Endothelial cell of umbilical vein (primary cell): ENCODE results near the gene CRACR2A.

Experiments
- EZH2 ChIP-seq: IDR thresholded peaks from 2 replicates; pipeline ENCODE4 v1.6.1; 2012; ENCODE audit warnings: borderline replicate concordance, low read depth, mild to moderate bottlenecking, moderate library complexity, low read length, inconsistent platforms; ENCODE audit not compliant: severe bottlenecking
- GATA2 ChIP-seq: IDR thresholded peaks from 2 replicates; pipeline ENCODE4 v1.7.0; 2011; ENCODE audit warnings: low read depth, mild to moderate bottlenecking, moderate library complexity, mixed read lengths, low read length; ENCODE audit not compliant: insufficient read length, insufficient read depth
- JUN ChIP-seq: IDR thresholded peaks from 2 replicates; pipeline ENCODE4 v1.6.1; 2011; ENCODE audit warnings: borderline replicate concordance, low read depth; ENCODE audit not compliant: insufficient read length, insufficient read depth
- MYC ChIP-seq: IDR thresholded peaks from one replicate; pipeline ENCODE4 v1.6.1; 2011; ENCODE audit warnings: mild to moderate bottlenecking, low read depth, low read length
- POLR2A ChIP-seq: IDR thresholded peaks from 2 replicates; pipeline ENCODE4 v1.6.1; 2012; ENCODE audit warnings: low read depth, mild to moderate bottlenecking, control low read depth, low read length
- POLR2AphosphoS5 ChIP-seq: IDR thresholded peaks from 2 replicates; pipeline ENCODE4 v1.6.1; 2012; ENCODE audit warnings: low read depth, mild to moderate bottlenecking, control low read depth, low read length, moderate library complexity; ENCODE audit not compliant: insufficient read depth
- TF ChIP-seq, protein P1 (sequence below), 2 donors: IDR thresholded peaks; 1 replicate in 1 of 2; 2 replicates in 1 of 2; pipeline ENCODE4 v1.5.1; 2011; ENCODE audit warnings: low read length in 2 of 2, mild to moderate bottlenecking in 2 of 2, moderate library complexity in 2 of 2, control low read depth in 1 of 2, inconsistent platforms in 1 of 2, low read depth in 1 of 2; ENCODE audit not compliant: insufficient read depth in 1 of 2; ENCODE audit errors: extremely low read depth in 1 of 2
- TF ChIP-seq, protein P2 (sequence below): IDR thresholded peaks from 2 replicates; pipeline ENCODE4 v1.6.1; 2011; ENCODE audit not compliant: insufficient read depth, insufficient read length

DNA sequence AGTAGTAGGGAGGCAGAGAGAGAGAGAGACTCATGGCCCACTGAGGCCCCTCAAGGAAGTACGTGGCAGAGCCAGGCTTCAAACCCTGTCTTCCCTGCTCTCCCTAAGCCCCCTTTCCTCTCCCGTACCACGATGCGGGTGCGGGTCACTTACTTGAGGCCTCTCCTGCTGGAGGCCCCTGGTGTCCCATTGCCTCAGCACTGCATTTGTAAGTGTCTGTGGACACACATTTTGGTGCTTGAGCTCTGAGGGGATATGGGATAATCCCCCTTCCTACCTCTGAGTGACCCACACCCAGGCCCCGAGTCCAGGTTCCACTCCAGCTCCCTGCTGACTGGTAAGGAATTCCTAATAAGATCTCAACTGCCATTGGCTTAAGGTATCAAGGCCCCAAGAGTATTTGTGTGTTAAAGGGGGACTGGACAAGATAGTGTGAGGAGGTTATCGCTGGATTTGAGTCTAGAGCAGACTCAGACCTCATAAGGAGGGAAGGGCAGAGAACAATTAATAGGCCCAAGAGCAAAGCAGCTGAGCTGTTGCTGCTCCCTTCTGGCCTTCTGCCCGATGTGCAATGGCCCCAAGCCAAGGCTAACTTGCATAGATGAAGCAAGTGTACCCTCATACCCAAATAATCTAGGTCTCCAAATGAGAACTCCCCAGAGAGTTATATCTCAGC, 71.9 kb downstream of the CRACR2A start:
- TF ChIP-seq, protein P1, sequence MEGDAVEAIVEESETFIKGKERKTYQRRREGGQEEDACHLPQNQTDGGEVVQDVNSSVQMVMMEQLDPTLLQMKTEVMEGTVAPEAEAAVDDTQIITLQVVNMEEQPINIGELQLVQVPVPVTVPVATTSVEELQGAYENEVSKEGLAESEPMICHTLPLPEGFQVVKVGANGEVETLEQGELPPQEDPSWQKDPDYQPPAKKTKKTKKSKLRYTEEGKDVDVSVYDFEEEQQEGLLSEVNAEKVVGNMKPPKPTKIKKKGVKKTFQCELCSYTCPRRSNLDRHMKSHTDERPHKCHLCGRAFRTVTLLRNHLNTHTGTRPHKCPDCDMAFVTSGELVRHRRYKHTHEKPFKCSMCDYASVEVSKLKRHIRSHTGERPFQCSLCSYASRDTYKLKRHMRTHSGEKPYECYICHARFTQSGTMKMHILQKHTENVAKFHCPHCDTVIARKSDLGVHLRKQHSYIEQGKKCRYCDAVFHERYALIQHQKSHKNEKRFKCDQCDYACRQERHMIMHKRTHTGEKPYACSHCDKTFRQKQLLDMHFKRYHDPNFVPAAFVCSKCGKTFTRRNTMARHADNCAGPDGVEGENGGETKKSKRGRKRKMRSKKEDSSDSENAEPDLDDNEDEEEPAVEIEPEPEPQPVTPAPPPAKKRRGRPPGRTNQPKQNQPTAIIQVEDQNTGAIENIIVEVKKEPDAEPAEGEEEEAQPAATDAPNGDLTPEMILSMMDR (IDR thresholded peaks at IDR 0.05; ENCODE audit: extremely low read depth in 1 of 2, insufficient read depth in 1 of 2, low read depth in 1 of 2, low read length in 2 of 2): peak in 1 of 2 donors; percentile 66
- no peak for TF ChIP-seq POLR2AphosphoS5
- no peak for TF ChIP-seq POLR2A
- no peak for TF ChIP-seq MYC
- TF ChIP-seq EZH2: no peak
- no peak for TF ChIP-seq JUN
- TF ChIP-seq, protein P2, sequence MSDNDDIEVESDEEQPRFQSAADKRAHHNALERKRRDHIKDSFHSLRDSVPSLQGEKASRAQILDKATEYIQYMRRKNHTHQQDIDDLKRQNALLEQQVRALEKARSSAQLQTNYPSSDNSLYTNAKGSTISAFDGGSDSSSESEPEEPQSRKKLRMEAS: no peak
- TF ChIP-seq GATA2: no peak
